Tibial artery (tissue), 4 donors: ENCODE results near the gene SAP130.

ENCODE experiments used
- DNase-seq, 2 donors: peaks; one replicate each; pipeline ENCODE4 v3.0.0-alpha.2; 2019
- H3K27ac ChIP-seq, 2 donors: fragments of 200-600 bp; sonication (generic) in 1 of 2; 1 replicate in 1 of 2; 2 replicates in 1 of 2; pipeline ENCODE4 v1.5.1; 2018 to 2019; ENCODE audit warnings: mild to moderate bottlenecking in 1 of 2
- H3K27me3 ChIP-seq, 2 donors: fragments of 200-600 bp; sonication (generic) in 1 of 2; one replicate each; pipeline versions ENCODE4 v1.5.1 to v1.6.0; 2016 to 2019
- H3K36me3 ChIP-seq, 3 donors: fragments of 200-600 bp; sonication (generic) in 2 of 3; one replicate each; pipeline ENCODE4 v1.5.1; 2016 to 2019; ENCODE audit warnings: mild to moderate bottlenecking in 2 of 3
- H3K4me1 ChIP-seq, 4 donors: fragments of 200-600 bp; sonication (generic) in 2 of 4; 1 replicate in 3 of 4; 2 replicates in 1 of 4; pipeline ENCODE4 v1.5.1; 2016 to 2019
- H3K4me3 ChIP-seq, 2 donors: fragments of 200-600 bp; sonication (generic) in 1 of 2; 1 replicate in 1 of 2; 2 replicates in 1 of 2; pipeline ENCODE4 v1.5.1; 2018 to 2019; ENCODE audit warnings: mild to moderate bottlenecking in 2 of 2
- H3K9me3 ChIP-seq, 3 donors: fragments of 200-600 bp; sonication (generic) in 1 of 3; one replicate each; pipeline ENCODE4 v1.5.1; 2016 to 2019
- intact Hi-C: fragments of 100-400 bp; cut with DNase I; formaldehyde crosslinking; loops from one replicate; pipeline ENCODE4 v1.15.0; 2023; ENCODE audit warnings: low total_unique reads
- TF ChIP-seq, protein P1 (sequence below), 2 experiments: fragments of 200-600 bp in 1 of 2; fragments of 450-650 bp in 1 of 2; IDR thresholded peaks; one replicate each; pipeline ENCODE4 v1.5.1; 2017 to 2019; ENCODE audit warnings: antibody characterized with exemption in 2 of 2, mild to moderate bottlenecking in 1 of 2, moderate library complexity in 1 of 2

Gene SAP130

DNA sequence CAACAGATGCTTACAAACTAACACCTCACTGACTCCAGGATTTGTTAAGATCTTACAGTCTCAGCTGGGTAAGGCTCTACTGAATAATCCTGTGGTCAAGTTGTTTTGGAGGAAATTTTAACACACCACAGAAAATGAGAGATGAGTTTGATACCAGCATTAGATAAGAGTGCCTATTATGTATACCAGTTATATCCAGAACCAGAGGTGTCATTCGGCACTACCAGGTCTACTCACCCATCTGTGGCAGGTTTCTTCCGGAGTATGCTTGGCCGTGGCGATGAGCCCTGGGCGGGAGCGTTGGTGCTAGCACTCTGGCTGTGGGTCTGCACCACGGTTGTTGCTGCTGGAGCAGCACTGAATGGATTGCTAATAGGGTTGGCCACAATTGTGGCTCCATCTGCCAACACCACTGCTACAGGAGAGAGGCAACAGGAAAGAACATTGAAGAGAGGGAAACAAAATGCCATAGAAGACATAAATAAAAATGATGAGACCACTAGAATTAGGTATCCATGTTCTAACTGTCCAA is 41.2 kb downstream of the SAP130 start:
- Histone ChIP-seq H3K27ac (no peak overlapping the region), H3K4me3 (no peak overlapping the region), H3K9me3 (no peaks in the 10 kb centered on the region), H3K36me3 (peaks cover 70 to 85% (median 78%) of the 10 kb centered on the region in 3 donors), H3K27me3 (no peaks in the 10 kb centered on the region), H3K4me1 (no peaks in the 10 kb centered on the region)
- DNase-seq: no peak
- intact Hi-C loops: no loop called here
- TF ChIP-seq, protein P1, sequence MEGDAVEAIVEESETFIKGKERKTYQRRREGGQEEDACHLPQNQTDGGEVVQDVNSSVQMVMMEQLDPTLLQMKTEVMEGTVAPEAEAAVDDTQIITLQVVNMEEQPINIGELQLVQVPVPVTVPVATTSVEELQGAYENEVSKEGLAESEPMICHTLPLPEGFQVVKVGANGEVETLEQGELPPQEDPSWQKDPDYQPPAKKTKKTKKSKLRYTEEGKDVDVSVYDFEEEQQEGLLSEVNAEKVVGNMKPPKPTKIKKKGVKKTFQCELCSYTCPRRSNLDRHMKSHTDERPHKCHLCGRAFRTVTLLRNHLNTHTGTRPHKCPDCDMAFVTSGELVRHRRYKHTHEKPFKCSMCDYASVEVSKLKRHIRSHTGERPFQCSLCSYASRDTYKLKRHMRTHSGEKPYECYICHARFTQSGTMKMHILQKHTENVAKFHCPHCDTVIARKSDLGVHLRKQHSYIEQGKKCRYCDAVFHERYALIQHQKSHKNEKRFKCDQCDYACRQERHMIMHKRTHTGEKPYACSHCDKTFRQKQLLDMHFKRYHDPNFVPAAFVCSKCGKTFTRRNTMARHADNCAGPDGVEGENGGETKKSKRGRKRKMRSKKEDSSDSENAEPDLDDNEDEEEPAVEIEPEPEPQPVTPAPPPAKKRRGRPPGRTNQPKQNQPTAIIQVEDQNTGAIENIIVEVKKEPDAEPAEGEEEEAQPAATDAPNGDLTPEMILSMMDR (IDR thresholded peaks at IDR 0.05): no peak

DNA sequence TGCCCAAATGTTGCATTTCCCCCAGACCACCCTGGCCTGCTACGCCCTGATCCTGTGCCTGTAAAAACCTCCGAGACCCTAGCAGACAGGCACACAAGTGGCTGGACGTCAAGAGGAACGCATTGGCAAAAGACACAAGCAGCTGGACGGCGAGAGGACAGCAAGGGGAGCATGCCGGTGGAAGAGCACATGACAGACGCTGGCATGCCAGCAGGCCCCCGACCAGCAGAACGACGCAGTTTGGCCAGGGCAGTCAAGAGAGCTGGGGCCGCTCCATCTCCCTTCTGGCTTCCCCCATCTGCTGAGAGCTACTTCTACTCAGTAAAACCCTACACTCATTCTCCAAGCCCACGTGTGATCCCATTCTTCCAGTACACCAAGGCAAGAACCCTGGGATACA is 42.1 kb downstream of the SAP130 start:
- no peak overlapping the region for H3K27ac ChIP-seq
- no peak overlapping the region for H3K4me3 ChIP-seq
- TF ChIP-seq, protein P1 (IDR thresholded peaks at IDR 0.05): no peak
- DNase-seq: no peak
- intact Hi-C loops: no loop called here
- H3K36me3 ChIP-seq: peaks cover 70 to 85% (median 78%) of the 10 kb centered on the region in 3 donors
- H3K27me3 ChIP-seq: no peaks in the 10 kb centered on the region
- no peaks in the 10 kb centered on the region for H3K9me3 ChIP-seq
- H3K4me1 ChIP-seq: no peaks in the 10 kb centered on the region

DNA sequence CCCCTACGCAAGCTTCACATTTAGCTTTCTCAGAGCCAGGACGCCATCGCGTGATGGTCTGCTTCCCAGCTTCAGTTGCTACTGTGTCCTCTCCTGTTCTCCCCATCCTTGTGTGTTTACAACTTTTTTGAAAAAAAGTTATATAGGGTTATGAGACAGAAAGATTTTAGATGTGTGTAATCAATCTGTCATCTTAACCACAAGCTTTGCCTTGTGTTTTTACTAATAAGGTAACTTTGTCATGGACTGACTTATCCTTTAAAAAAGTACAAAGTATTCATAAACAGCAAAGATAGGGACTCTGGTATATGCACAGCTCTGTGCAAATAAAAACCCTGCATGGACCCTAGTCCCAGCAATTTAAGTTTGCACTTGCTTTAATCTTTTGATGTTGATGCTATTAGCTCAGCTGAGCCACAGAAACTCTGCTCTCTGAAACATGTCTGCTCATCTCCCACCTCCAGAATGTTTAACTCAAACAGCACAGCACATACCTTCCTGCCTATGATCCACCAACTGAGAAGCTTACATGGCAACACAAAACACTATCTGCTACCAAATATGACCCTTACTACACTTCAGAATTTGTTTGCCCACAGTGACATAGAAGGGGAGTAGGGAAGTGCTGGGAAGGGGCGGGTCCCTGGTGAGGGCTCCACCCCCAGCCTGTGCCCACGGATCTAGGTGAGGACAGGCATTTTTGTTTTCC is 42.7 kb downstream of the SAP130 start:
- Histone ChIP-seq H3K9me3 (no peaks in the 10 kb centered on the region), H3K4me1 (no peaks in the 10 kb centered on the region), H3K4me3 (no peak overlapping the region), H3K27me3 (no peaks in the 10 kb centered on the region), H3K36me3 (peaks cover 70 to 90% (median 78%) of the 10 kb centered on the region in 3 donors), H3K27ac (no peak overlapping the region)
- TF ChIP-seq, protein P1 (IDR thresholded peaks at IDR 0.05): no peak
- intact Hi-C loops: no loop called here
- no peak for DNase-seq

DNA sequence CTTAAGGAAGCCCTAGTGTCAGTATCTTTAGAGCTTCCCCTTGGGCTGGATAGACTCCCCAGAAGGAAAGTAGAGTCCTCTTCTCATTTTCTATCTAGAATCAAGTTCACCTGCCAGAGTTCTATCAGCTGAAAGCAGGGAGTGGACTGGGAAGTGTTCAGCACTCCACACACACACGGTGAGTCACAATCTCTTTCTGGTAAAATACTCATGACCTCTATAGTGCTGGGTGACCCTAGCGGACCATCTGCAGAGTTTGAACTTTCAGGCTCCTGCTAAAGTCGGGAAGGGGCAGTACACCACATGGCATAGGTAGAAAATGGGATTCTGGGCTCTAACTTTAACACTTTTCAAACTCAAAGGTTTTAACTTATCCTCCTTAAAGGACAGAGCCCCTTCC is 43.3 kb downstream of the SAP130 start:
- Histone ChIP-seq H3K36me3 (peaks cover 67 to 87% (median 74%) of the 10 kb centered on the region in 3 donors), H3K4me3 (no peak overlapping the region), H3K27me3 (no peaks in the 10 kb centered on the region), H3K27ac (no peak overlapping the region), H3K4me1 (no peaks in the 10 kb centered on the region), H3K9me3 (no peaks in the 10 kb centered on the region)
- intact Hi-C loops: no loop called here
- TF ChIP-seq, protein P1 (IDR thresholded peaks at IDR 0.05): no peak
- DNase-seq: no peak

DNA sequence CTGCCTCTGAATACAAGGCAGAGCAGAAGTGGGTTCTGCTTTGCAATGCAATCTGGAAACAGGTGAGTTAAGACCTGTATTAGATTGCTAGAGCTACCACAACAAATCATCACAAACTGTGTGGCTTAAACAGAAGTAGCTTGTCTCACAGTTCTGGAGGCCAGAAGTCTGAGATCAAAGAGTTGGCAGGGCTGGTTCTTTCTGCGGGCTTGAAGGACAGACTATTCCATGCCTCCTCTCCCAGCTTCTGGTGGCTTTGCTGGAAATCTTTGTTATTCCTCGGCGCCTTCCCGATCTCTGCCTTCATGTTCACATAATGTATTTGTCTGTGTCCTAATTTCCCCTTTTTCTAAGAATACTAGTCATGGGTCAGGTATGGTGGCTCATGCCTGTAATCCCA is 58.4 kb downstream of the SAP130 start:
- no peaks in the 10 kb centered on the region for H3K9me3 ChIP-seq
- no peak for DNase-seq
- H3K4me3 ChIP-seq: no peak overlapping the region
- intact Hi-C loops: no loop called here
- H3K27ac ChIP-seq: no peak overlapping the region
- no peaks in the 10 kb centered on the region for H3K4me1 ChIP-seq
- no peaks in the 10 kb centered on the region for H3K27me3 ChIP-seq
- H3K36me3 ChIP-seq: peaks cover 33 to 75% (median 45%) of the 10 kb centered on the region in 3 donors
- TF ChIP-seq, protein P1 (IDR thresholded peaks at IDR 0.05): no peak
